B cell (primary cell): Measurements from ENCODE around the gene JMJD1C. TPM values are rescaled to one million over a fixed set of nuclear protein-coding genes. Genes with fewer than 3 reads are reported as not detected.

Source experiments
- ATAC-seq: fragments of 200-7000 bp; cut with Tn5 transposase; one replicate; pipeline ENCODE4 v1.10.0; 2021; ENCODE audit warnings: low read depth, mild to moderate bottlenecking, moderate number of reproducible peaks, moderate library complexity
- CTCF ChIA-PET: fragments of 350-600 bp; sonication (Branson Sonifier 250); formaldehyde crosslinking; loops from one replicate; lab custom pipeline; 2021; ENCODE audit warnings: antibody characterized with exemption, inconsistent platforms; lab: Charles Lee
- POLR2A ChIA-PET: fragments of 350-600 bp; sonication (Branson Sonifier 250); formaldehyde crosslinking; loops from one replicate; lab custom pipeline; 2021; ENCODE audit warnings: antibody characterized with exemption; lab: Charles Lee
- DNase-seq: peaks from one replicate; pipeline ENCODE4 v3.0.0; 2013
- H2AFZ ChIP-seq: 2 replicates; pipeline ENCODE4 v1.6.1; 2012; ENCODE audit warnings: mild to moderate bottlenecking, low read depth, low read length; ENCODE audit not compliant: insufficient read depth, poor library complexity, severe bottlenecking
- H3K27ac ChIP-seq, 2 donors: 1 replicate in 1 of 2; 2 replicates in 1 of 2; pipeline ENCODE4 v1.5.1; 2012 to 2013; ENCODE audit warnings: low read length in 2 of 2, mild to moderate bottlenecking in 2 of 2, moderate library complexity in 1 of 2
- H3K27me3 ChIP-seq, 4 experiments: fragments of 200-600 bp in 1 of 4; sonication (generic) in 1 of 4; replicated peaks in 1 of 4; 1 replicate in 2 of 4; 2 replicates in 2 of 4; pipeline versions ENCODE4 v1.6.1 to v1.7.0; 2013 to 2016; ENCODE audit warnings: low read length in 3 of 4, mild to moderate bottlenecking in 2 of 4, mixed read lengths in 1 of 4, moderate library complexity in 1 of 4; ENCODE audit not compliant: insufficient read depth in 4 of 4, control insufficient read depth in 3 of 4; ENCODE audit errors: control extremely low read depth in 1 of 4
- H3K36me3 ChIP-seq, 2 experiments: replicated peaks in 1 of 2; 1 replicate in 1 of 2; 2 replicates in 1 of 2; pipeline versions ENCODE4 v1.6.1 to v1.7.1; 2013; ENCODE audit warnings: low read length in 1 of 2; ENCODE audit not compliant: insufficient read depth in 2 of 2, control insufficient read depth in 1 of 2; ENCODE audit errors: control extremely low read depth in 1 of 2, extremely low read depth in 1 of 2
- H3K4me1 ChIP-seq, 2 donors: fragments of 200-600 bp in 1 of 2; sonication (generic) in 1 of 2; 1 replicate in 1 of 2; 2 replicates in 1 of 2; pipeline versions ENCODE4 v1.5.1 to v1.6.1; 2013 to 2017; ENCODE audit warnings: low read length in 2 of 2; ENCODE audit not compliant: control insufficient read depth in 2 of 2, insufficient read depth in 2 of 2
- H3K4me2 ChIP-seq: replicated peaks from 2 replicates; pipeline ENCODE3; 2012; ENCODE audit warnings: mild to moderate bottlenecking, low read depth, low read length; ENCODE audit not compliant: poor library complexity, severe bottlenecking
- H3K4me3 ChIP-seq, 5 experiments: fragments of 200-600 bp in 1 of 5; sonication (generic) in 1 of 5; 1 replicate in 3 of 5; 2 replicates in 2 of 5; pipeline versions ENCODE4 v1.5.1 to v1.7.0; 2011 to 2016; ENCODE audit warnings: low read length in 4 of 5, mild to moderate bottlenecking in 4 of 5, low read depth in 2 of 5, control low read depth in 1 of 5, moderate library complexity in 1 of 5; ENCODE audit not compliant: insufficient read depth in 1 of 5; ENCODE audit errors: control extremely low read depth in 1 of 5, extremely low read depth in 1 of 5
- H3K79me2 ChIP-seq: fragments of 200-600 bp; sonication (generic); one replicate; pipeline ENCODE4 v1.6.0; 2016; ENCODE audit warnings: low read length; ENCODE audit not compliant: control insufficient read depth, insufficient read depth
- H3K9ac ChIP-seq: fragments of 200-600 bp; sonication (generic); 2 replicates; pipeline ENCODE4 v1.6.1; 2017; ENCODE audit warnings: mild to moderate bottlenecking, low read length, moderate library complexity
- H3K9me3 ChIP-seq, 3 donors: one replicate each; pipeline versions ENCODE4 v1.6.1 to v1.7.1; 2013; ENCODE audit warnings: low read length in 2 of 3; ENCODE audit not compliant: control insufficient read depth in 2 of 3, insufficient read depth in 1 of 3; ENCODE audit errors: control extremely low read depth in 1 of 3
- H4K20me1 ChIP-seq: 2 replicates; pipeline ENCODE4 v1.6.0; 2012; ENCODE audit warnings: mild to moderate bottlenecking, low read length; ENCODE audit not compliant: insufficient read depth, control insufficient read depth, poor library complexity, severe bottlenecking
- H3K27ac Mint-ChIP-seq: one replicate; pipeline ENCODE4 v1.8.0; 2021; ENCODE audit warnings: mixed read lengths
- H3K27me3 Mint-ChIP-seq: one replicate; pipeline ENCODE4 v1.8.0; 2021; ENCODE audit warnings: mixed read lengths
- H3K4me1 Mint-ChIP-seq: one replicate; pipeline ENCODE4 v1.8.0; 2021; ENCODE audit warnings: mixed read lengths
- H3K4me3 Mint-ChIP-seq: one replicate; pipeline ENCODE4 v1.8.0; 2021; ENCODE audit warnings: mixed read lengths
- H3K9me3 Mint-ChIP-seq: one replicate; pipeline ENCODE4 v1.8.0; 2022; ENCODE audit warnings: mixed read lengths; ENCODE audit not compliant: insufficient read depth
- CTCF ChIP-seq: fragments of 200-600 bp; IDR thresholded peaks from one replicate; pipeline ENCODE4 v1.8.0; 2022; ENCODE audit warnings: antibody characterized with exemption, mild to moderate bottlenecking
- EZH2 ChIP-seq: IDR thresholded peaks from 2 replicates; pipeline ENCODE4 v1.6.1; 2012; ENCODE audit warnings: borderline replicate concordance, low read depth, mild to moderate bottlenecking, moderate library complexity, low read length; ENCODE audit not compliant: insufficient read depth, poor library complexity, severe bottlenecking
- WGBS: methylation state at CpG from one replicate; pipeline ENCODE4 v1.1.5; 2013; ENCODE audit warnings: missing lambda C conversion rate; ENCODE audit not compliant: insufficient coverage; 5-methylcytosine and 5-hydroxymethylcytosine counted together
- intact Hi-C: fragments of 100-400 bp; cut with micrococcal nuclease; formaldehyde crosslinking; loops from one replicate; pipeline ENCODE4 v1.10.0; 2022
- polyA plus RNA-seq: library from polyadenylated mRNA; depleted of rRNA; stranded (reverse); fragments of >200 nt; gene quantifications from 2 replicates; pipeline ENCODE4 v1.2.3, GENCODE V29; 2012
- total RNA-seq, 2 donors: library from RNA; stranded (reverse); fragments of 120-200 nt in 1 of 2; gene quantifications; 1 replicate in 1 of 2; 2 replicates in 1 of 2; pipeline versions ENCODE4 v1.2.3 to v1.2.4, GENCODE V29; 2013 to 2022

The JMJD1C gene
- total and polyA plus RNA-seq, 2 donors (not counting 1 experiment from before 2014, with no cell fraction given) = 81.8 to 235 TPM

GRCh38 chr10:63346015-63346441 is 119.7 kb downstream of the JMJD1C start:
- Mint-ChIP-seq H3K27me3 (no peaks in the 10 kb centered on the region), H3K27ac (no peak overlapping the region), H3K9me3 (no peaks in the 10 kb centered on the region), H3K4me1 (peaks cover 6% of the 10 kb centered on the region), H3K4me3 (no peak overlapping the region)
- DNase-seq (no peak), ATAC-seq (no peak)
- Histone ChIP-seq H3K79me2 (peaks cover 32% of the 10 kb centered on the region), H3K4me1 (no peaks in the 10 kb centered on the region), H4K20me1 (no peaks in the 10 kb centered on the region), H3K27ac (no peak overlapping the region), H3K27me3 (no peaks in the 10 kb centered on the region), H3K4me2 (no peak overlapping the region), H3K9me3 (peaks cover 0 to 3% (median 0%) of the 10 kb centered on the region in 3 donors), H3K9ac (no peak overlapping the region), H3K36me3 (no peaks in the 10 kb centered on the region), H2AFZ (no peak overlapping the region), H3K4me3 (no peak overlapping the region)
- TF ChIP-seq EZH2 = no peak
- ChIA-PET CTCF (no interaction called here), POLR2A (no interaction called here)
- intact Hi-C loops = no loop called here

- ATAC-seq (no peak), DNase-seq (no peak)
- Histone ChIP-seq H4K20me1 (no peaks in the 10 kb centered on the region), H3K36me3 (peaks cover 0 to 4% of the 10 kb centered on the region in 2 experiments), H3K27ac (no peak overlapping the region), H3K4me1 (no peaks in the 10 kb centered on the region), H3K79me2 (peaks cover 41% of the 10 kb centered on the region), H3K9ac (no peak overlapping the region), H3K27me3 (no peaks in the 10 kb centered on the region), H2AFZ (no peak overlapping the region), H3K9me3 (peaks cover 0 to 3% (median 0%) of the 10 kb centered on the region in 3 donors), H3K4me2 (no peak overlapping the region), H3K4me3 (no peak overlapping the region)
- Mint-ChIP-seq H3K27me3 (no peaks in the 10 kb centered on the region), H3K9me3 (no peaks in the 10 kb centered on the region), H3K4me1 (peaks cover 6% of the 10 kb centered on the region), H3K27ac (no peak overlapping the region), H3K4me3 (no peak overlapping the region)
- no CpG with 5 or more reads among the region's 1 CpG for WGBS
- POLR2A ChIA-PET = no interaction called here
- CTCF ChIA-PET = no interaction called here
- TF ChIP-seq CTCF = no peak
- no peak for TF ChIP-seq EZH2
- intact Hi-C loops = no loop called here
Measured at GRCh38 chr10:63344269-63344668, 121.5 kb downstream of the JMJD1C start.
